Mammary epithelial cell (primary cell): Measurements from ENCODE around the gene ANKZF1.

Experiments
- CTCF ChIP-seq, 2 donors: IDR thresholded peaks in 1 of 2; conservative IDR thresholded peaks in 1 of 2; 2 replicates each; pipeline ENCODE4 v1.5.1; 2011 to 2012; ENCODE audit warnings: inconsistent platforms in 2 of 2, low read length in 2 of 2, mild to moderate bottlenecking in 2 of 2, control low read depth in 1 of 2, low read depth in 1 of 2; ENCODE audit not compliant: insufficient read depth in 1 of 2; ENCODE audit errors: extremely low read depth in 1 of 2
- EZH2 ChIP-seq: IDR thresholded peaks from 2 replicates; pipeline ENCODE4 v1.6.1; 2012; ENCODE audit warnings: low read length, inconsistent platforms, borderline replicate concordance

- TF ChIP-seq CTCF (conservative IDR thresholded peaks at IDR 0.05 in 1 of 2, IDR thresholded peaks at IDR 0.05 in 1 of 2; ENCODE audit: extremely low read depth in 1 of 2, insufficient read depth in 1 of 2, low read depth in 1 of 2, low read length in 2 of 2) (no peak), EZH2 (no peak)
Observed at GRCh38 chr2:219228911-219229304, 698 bp upstream of the ANKZF1 start.
